ENCODE data around the gene HRAS.
A peak's percentile ranks its signal among the peaks of the same experiment; 100 is the strongest.

HRAS gene

GRCh38 chr11:578276-579035, 43.1 kb upstream of the HRAS start:
- no peak for TF ChIP-seq CTCF (IDR thresholded peaks at IDR 0.05; ENCODE audit: insufficient read depth, low read length, missing control alignments)
- peak overlapping the region; percentile 92 for H3K4me3 ChIP-seq (ENCODE audit: low read depth, low read length)
- ChIA-PET CTCF (interaction anchor here (1.1 to 1.4 kb wide), 2 partner anchors 22 to 59 kb away, joined by 3 to 4 read pairs; no protein-coding TSS in a partner anchor), POLR2A (no interaction called here)
- DNase-seq (ENCODE audit: low read depth, low spot score), result no peak

GRCh38 chr11:577611-577894, 42.2 kb upstream of the HRAS start:
- ChIA-PET CTCF (interaction anchor here (1.1 to 1.4 kb wide), 2 partner anchors 21 to 58 kb away, joined by 3 to 4 read pairs; no protein-coding TSS in a partner anchor), POLR2A (no interaction called here)
- no peak for DNase-seq (ENCODE audit: low read depth, low spot score)
- peak overlapping the region; percentile 92 for H3K4me3 ChIP-seq (ENCODE audit: low read depth, low read length)
- TF ChIP-seq CTCF (IDR thresholded peaks at IDR 0.05; ENCODE audit: insufficient read depth, low read length, missing control alignments), result no peak

- CTCF ChIA-PET, result interaction anchor here (1.1 to 1.4 kb wide), 2 partner anchors 21 to 58 kb away, joined by 3 to 4 read pairs; no protein-coding TSS in a partner anchor
- H3K4me3 ChIP-seq (ENCODE audit: low read depth, low read length), result peak overlapping the region; percentile 92
- TF ChIP-seq CTCF (IDR thresholded peaks at IDR 0.05; ENCODE audit: insufficient read depth, low read length, missing control alignments), result no peak
- DNase-seq (ENCODE audit: low read depth, low spot score), result no peak
- POLR2A ChIA-PET, result no interaction called here
Measured at GRCh38 chr11:576811-577610, 41.6 kb upstream of the HRAS start.

- peak; percentile 61 for DNase-seq (ENCODE audit: low read depth, low spot score)
- POLR2A ChIA-PET, result interaction anchor here (0.9 to 1.4 kb wide), 6 partner anchors 9 to 121 kb away, joined by 3 to 4 read pairs (median 4); partner anchors contain the start of gene HRAS
Measured at GRCh38 chr11:575996-576768, 40.8 kb upstream of the HRAS start, which contains the start of gene PHRF1. TSS of gene PHRF1 (plus strand) at chr11:576470. CDS start at chr11:581513, 5,043 bp downstream.

GRCh38 chr11:575313-575995, 40.1 kb upstream of the HRAS start:
- ChIA-PET POLR2A (interaction anchor here (0.9 to 1.4 kb wide), 6 partner anchors 10 to 121 kb away, joined by 3 to 4 read pairs (median 4); partner anchors contain the start of gene HRAS), CTCF (interaction anchor here (0.8 to 0.9 kb wide), 2 partner anchors 16 to 21 kb away, joined by 3 to 4 read pairs; partner anchors contain the start of gene LMNTD2)
- peak overlapping the region; percentile 72 for H3K4me3 ChIP-seq (ENCODE audit: low read depth, low read length)
- TF ChIP-seq CTCF (IDR thresholded peaks at IDR 0.05; ENCODE audit: insufficient read depth, low read length, missing control alignments), result no peak
- DNase-seq (ENCODE audit: low read depth, low spot score), result no peak

More at GRCh38 chr11:575996-576768, 40.8 kb upstream of the HRAS start, which contains the start of gene PHRF1:
- peak within 1 kb of the TSS; percentile 92 for H3K4me3 ChIP-seq (ENCODE audit: low read depth, low read length)
- CTCF ChIA-PET, result interaction anchor here (0.8 to 0.9 kb wide), 2 partner anchors 16 to 21 kb away, joined by 3 to 4 read pairs; partner anchors contain the start of gene LMNTD2
- TF ChIP-seq CTCF (IDR thresholded peaks at IDR 0.05; ENCODE audit: insufficient read depth, low read length, missing control alignments), result no peak

All from AG04449 (cell line).